ENCODE measurements around the gene NISCH. TPM values are rescaled to one million over a fixed set of nuclear protein-coding genes. Genes with fewer than 3 reads are reported as not detected.
A peak's percentile ranks its signal among the peaks of the same experiment; 100 is the strongest.

NISCH gene
- total and polyA plus RNA-seq, 2 donors = 27.6 to 62.3 TPM

DNA sequence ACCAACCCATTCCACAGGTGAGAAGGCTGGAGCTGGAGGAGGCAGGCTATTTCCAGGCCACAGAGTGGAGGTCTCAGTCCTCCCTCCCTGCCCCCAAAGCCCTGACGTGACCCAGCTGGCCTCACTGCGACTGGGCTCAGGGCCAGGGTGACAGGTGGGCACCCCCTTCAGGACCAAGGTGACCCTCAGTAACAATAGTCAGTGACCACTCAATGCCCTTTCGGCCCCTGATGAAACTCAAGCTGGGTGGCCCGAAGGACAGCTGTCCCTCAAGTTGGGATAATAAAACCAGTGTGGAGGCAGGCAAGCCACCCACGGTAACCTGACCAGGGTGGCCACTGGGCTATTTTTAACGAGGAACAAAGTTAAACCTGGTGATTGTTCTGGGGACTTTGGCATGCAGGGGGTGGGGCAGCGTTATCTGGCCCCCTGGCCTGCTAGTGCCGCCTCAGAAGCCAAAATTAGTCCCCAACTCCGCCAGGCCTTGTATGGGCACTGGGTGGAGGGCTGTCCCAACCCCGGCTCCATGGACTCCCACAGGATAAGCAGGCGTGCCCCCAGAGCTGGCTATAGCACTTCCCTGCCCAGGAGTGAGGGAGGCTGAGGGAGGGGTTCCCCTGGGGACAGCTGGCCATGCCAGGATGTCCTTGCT is 2.7 kb upstream of the NISCH start:
- 95% methylated on average over 11 of the region's 11 CpGs for WGBS
- H3K4me3 ChIP-seq (ENCODE audit: low read length in 2 of 2) = no peak overlapping the region
- no peak overlapping the region for H3K27ac ChIP-seq (ENCODE audit: low read depth in 1 of 2, low read length in 1 of 2)
- peaks cover 17 to 24% of the 10 kb centered on the region in 2 donors for H3K4me1 ChIP-seq (ENCODE audit: control insufficient read depth in 2 of 2, insufficient read depth in 2 of 2, low read length in 2 of 2)
- no peaks in the 10 kb centered on the region for H3K9me3 ChIP-seq (ENCODE audit: control insufficient read depth in 2 of 2, insufficient read depth in 1 of 2, low read length in 1 of 2)
- H3K27me3 ChIP-seq (ENCODE audit: control insufficient read depth in 2 of 2, insufficient read depth in 1 of 2, low read length in 1 of 2) = no peaks in the 10 kb centered on the region
- H3K36me3 ChIP-seq (ENCODE audit: control insufficient read depth in 2 of 2, insufficient read depth in 2 of 2, low read length in 1 of 2) = peaks cover 0 to 2% of the 10 kb centered on the region in 2 donors
- DNase-seq (ENCODE audit: low read depth in 6 of 9, low spot score in 9 of 9) = no peak

DNA sequence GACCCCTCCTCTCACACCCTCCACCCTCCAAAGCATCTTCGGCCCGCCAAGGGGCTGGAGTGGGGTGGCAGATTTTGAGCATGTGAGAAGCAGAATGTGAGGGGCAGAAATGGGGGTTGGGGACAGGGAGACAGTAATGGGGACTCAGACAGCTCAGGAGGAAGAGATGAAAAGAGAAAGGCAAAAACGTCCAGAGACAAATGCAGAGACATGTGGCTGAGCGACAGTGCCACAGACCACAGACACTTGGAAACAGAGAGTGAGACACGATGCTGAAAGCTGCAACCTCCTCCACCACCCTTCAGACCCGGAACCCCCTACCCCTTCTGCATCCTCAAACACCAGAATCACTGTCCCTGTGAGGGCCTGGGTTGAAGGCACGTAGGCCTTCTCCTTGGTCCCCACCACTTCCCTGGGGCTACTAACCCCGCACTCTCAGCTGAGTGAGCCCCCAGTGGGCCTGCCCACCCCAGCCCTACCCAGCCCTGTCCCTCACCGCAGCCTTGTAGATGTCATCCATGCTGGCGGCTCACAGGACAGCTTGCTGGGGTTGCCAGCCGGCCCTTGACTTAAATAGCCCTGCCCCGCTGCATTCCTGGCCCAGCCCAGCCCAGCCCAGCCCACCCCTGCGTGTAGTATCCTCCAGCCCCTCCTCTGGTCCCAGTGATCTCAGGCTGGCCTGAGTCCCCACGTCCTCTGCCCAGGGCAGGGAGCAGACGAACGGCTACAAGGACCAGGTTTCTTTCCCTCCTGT is 1.7 kb upstream of the NISCH start, which contains the start of gene TNNC1:
TNNC1 (minus strand) TSS at position 546 of the 754 bp plus-strand sequence; CDS start at position 520, 26 bp downstream.
- H3K9me3 ChIP-seq (ENCODE audit: control insufficient read depth in 2 of 2, insufficient read depth in 1 of 2, low read length in 1 of 2) = no peaks in the 10 kb centered on the region
- peaks cover 17 to 27% of the 10 kb centered on the region in 2 donors for H3K4me1 ChIP-seq (ENCODE audit: control insufficient read depth in 2 of 2, insufficient read depth in 2 of 2, low read length in 2 of 2)
- no peak within 1 kb of the TSS for H3K27ac ChIP-seq (ENCODE audit: low read depth in 1 of 2, low read length in 1 of 2)
- DNase-seq (ENCODE audit: low read depth in 6 of 9, low spot score in 9 of 9) = no peak
- no peaks in the 10 kb centered on the region for H3K27me3 ChIP-seq (ENCODE audit: control insufficient read depth in 2 of 2, insufficient read depth in 1 of 2, low read length in 1 of 2)
- WGBS = 86% methylated on average over 16 of the region's 16 CpGs
- H3K36me3 ChIP-seq (ENCODE audit: control insufficient read depth in 2 of 2, insufficient read depth in 2 of 2, low read length in 1 of 2) = peaks cover 3 to 11% of the 10 kb centered on the region in 2 donors
- peak within 1 kb of the TSS; percentile 64 to 86 for H3K4me3 ChIP-seq (ENCODE audit: low read length in 2 of 2)

DNA sequence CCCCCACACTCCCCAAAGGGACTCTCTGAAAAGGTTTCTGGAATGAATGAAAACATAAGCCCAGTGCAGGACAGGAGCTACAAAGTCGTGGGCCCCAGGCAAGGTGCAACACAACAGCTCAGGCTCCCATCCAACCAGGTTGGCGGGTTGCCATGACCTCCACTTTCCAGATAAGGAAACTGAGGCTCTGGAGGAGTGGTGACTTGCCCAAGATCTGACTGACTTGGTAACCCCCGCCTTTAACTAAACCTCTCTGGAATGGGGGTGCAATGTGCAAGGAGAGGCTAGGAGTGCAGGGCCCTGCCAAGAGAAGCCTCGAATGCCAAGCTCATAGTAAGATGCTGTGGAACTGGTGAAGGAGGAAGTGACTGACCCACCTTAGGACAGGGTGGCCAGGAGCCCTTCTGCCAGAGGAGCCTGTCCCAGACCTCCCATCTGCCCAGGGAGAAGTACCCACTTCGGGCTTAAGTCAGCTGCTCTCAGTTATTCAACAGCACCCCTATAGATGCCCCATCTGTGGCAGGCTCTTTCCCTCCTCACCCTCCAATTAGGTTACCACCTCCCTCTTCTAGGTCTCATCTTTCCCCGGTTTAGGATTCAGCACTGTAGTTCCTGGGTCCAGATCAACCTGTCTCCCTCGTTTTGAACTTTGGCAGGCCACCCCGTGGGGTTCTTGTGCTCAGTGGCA is 1.0 kb upstream of the NISCH start:
- peaks cover 10 to 18% of the 10 kb centered on the region in 2 donors for H3K36me3 ChIP-seq (ENCODE audit: control insufficient read depth in 2 of 2, insufficient read depth in 2 of 2, low read length in 1 of 2)
- peaks cover 17 to 31% of the 10 kb centered on the region in 2 donors for H3K4me1 ChIP-seq (ENCODE audit: control insufficient read depth in 2 of 2, insufficient read depth in 2 of 2, low read length in 2 of 2)
- no peaks in the 10 kb centered on the region for H3K9me3 ChIP-seq (ENCODE audit: control insufficient read depth in 2 of 2, insufficient read depth in 1 of 2, low read length in 1 of 2)
- DNase-seq (ENCODE audit: low read depth in 6 of 9, low spot score in 9 of 9) = no peak
- H3K27me3 ChIP-seq (ENCODE audit: control insufficient read depth in 2 of 2, insufficient read depth in 1 of 2, low read length in 1 of 2) = no peaks in the 10 kb centered on the region
- no peak overlapping the region for H3K27ac ChIP-seq (ENCODE audit: low read depth in 1 of 2, low read length in 1 of 2)
- peak overlapping the region; percentile 64 to 86 for H3K4me3 ChIP-seq (ENCODE audit: low read length in 2 of 2)
- WGBS = 81% methylated on average over 8 of the region's 8 CpGs

DNA sequence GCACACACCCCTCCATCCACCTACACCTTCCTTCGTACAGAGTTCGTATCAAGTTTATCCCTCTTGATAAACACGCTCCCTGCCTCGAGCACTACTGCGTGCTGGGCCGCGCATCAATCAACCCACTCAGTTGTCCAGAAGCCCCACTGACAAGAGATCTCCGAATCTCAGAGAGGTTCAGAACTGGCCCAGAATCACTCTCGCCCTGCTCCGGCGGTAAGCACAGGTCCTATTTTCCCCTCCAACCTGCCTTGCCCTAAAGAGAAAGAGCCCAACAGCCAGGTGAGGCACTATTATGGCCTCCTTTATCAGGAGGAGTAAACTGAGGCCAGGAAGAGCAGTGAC is 494 bp upstream of the NISCH start:
- Histone ChIP-seq H3K4me1 (ENCODE audit: control insufficient read depth in 2 of 2, insufficient read depth in 2 of 2, low read length in 2 of 2) (peaks cover 17 to 31% of the 10 kb centered on the region in 2 donors), H3K36me3 (ENCODE audit: control insufficient read depth in 2 of 2, insufficient read depth in 2 of 2, low read length in 1 of 2) (peaks cover 10 to 18% of the 10 kb centered on the region in 2 donors), H3K27me3 (ENCODE audit: control insufficient read depth in 2 of 2, insufficient read depth in 1 of 2, low read length in 1 of 2) (no peaks in the 10 kb centered on the region), H3K9me3 (ENCODE audit: control insufficient read depth in 2 of 2, insufficient read depth in 1 of 2, low read length in 1 of 2) (no peaks in the 10 kb centered on the region), H3K27ac (ENCODE audit: low read depth in 1 of 2, low read length in 1 of 2) (peak overlapping the region; percentile 69 to 89), H3K4me3 (ENCODE audit: low read length in 2 of 2) (peak overlapping the region; percentile 64 to 86)
- WGBS = 69% methylated on average over 11 of the region's 11 CpGs
- no peak for DNase-seq (ENCODE audit: low read depth in 6 of 9, low spot score in 9 of 9)

DNA sequence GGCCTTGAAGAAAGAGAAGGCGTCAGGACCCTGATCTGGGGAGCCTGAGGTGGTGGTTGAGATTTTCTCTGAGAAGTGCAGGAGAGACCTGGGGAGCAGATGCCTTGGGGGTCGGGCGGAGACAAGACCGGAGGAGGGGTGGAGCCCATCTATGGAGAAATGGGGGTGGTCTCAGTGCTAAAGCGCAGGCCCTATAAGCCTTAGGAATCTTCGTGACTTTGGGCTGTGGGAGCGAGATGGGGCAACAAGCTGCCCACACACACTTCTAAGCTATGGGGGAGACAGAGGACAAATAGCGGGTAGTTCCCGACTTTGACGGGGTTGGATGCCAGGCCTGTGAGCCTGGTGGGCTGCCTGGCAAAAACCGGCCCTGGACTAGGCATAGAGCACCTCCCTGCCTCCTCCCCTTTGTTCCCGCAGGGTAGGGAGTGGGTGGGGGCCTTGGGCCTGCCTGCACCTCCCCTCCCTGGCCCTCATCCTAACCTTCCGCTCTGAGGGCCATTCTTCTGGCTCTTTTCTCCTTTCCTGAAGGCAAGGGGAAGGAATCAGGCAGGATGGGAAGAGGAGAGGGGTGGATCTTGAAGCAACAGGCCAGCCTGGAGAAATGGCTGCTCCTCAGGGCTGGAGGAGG is 880 bp downstream of the NISCH start:
- Histone ChIP-seq H3K4me1 (ENCODE audit: control insufficient read depth in 2 of 2, insufficient read depth in 2 of 2, low read length in 2 of 2) (peaks cover 17 to 31% of the 10 kb centered on the region in 2 donors), H3K27ac (ENCODE audit: low read depth in 1 of 2, low read length in 1 of 2) (peak overlapping the region; percentile 57 to 86), H3K9me3 (ENCODE audit: control insufficient read depth in 2 of 2, insufficient read depth in 1 of 2, low read length in 1 of 2) (no peaks in the 10 kb centered on the region), H3K36me3 (ENCODE audit: control insufficient read depth in 2 of 2, insufficient read depth in 2 of 2, low read length in 1 of 2) (peaks cover 21 to 32% of the 10 kb centered on the region in 2 donors), H3K4me3 (ENCODE audit: low read length in 2 of 2) (peak overlapping the region; percentile 86 to 98), H3K27me3 (ENCODE audit: control insufficient read depth in 2 of 2, insufficient read depth in 1 of 2, low read length in 1 of 2) (no peaks in the 10 kb centered on the region)
- 33% methylated on average over 13 of the region's 13 CpGs for WGBS
- peak in 3 of 9 donors; percentile 14 to 52 (median 31) for DNase-seq (ENCODE audit: low read depth in 6 of 9, low spot score in 9 of 9)

DNA sequence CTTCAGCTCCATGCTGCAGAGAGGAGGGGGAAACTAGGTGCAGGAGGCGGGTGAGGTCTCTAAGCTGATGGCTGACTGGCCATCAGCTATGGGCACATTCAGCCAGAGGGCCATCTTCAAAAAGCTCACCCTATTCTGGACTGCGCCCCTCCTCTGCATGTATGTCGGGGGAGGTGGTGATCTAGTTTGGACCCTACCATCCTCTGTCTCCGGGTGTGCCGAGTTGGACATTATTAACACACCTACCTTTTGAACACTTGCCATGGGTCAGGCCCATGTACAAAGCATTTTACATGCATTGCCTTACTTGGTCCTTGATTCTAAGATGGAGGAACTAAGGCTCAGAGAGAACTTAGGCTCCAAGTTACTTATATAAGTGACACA is 1.4 kb downstream of the NISCH start:
- Histone ChIP-seq H3K4me1 (ENCODE audit: control insufficient read depth in 2 of 2, insufficient read depth in 2 of 2, low read length in 2 of 2) (peaks cover 17 to 31% of the 10 kb centered on the region in 2 donors), H3K27ac (ENCODE audit: low read depth in 1 of 2, low read length in 1 of 2) (peak overlapping the region in 1 of 2 donors; percentile 57)

DNA sequence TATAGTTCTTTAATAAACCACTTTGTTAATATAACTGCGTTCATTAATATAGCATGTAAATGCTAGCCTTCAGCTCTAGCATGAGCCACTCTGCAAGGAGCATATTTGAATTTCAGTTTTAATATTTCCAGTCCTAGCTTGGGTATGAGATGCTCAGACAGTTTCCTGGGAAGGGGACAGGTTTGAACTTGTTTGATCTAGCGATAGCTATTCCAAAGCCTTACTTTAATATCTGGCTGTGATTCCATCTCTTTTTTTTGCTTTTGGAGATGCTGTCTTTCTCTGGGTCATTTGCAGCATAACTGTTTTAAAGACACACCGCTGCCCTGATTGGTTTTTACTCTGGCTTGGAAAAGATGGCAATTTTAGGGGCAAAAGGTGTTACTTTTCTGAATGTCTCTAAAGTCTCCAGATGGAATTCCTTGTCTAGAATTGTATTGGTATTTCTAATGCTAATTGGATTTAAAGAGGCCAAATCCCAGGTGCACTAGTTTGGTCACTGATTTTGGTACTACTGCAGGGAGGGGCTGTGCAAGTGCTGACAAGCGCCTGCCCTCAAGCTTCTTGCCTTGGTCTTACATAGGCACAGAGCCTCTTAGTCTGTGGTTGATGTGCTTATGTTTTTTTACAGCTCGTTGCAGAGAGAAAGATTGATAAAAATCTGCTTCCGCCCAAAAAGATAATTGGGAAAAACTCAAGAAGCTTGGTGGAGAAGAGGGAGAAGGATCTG is 2.8 kb downstream of the NISCH start:
- Histone ChIP-seq H3K27ac (ENCODE audit: low read depth in 1 of 2, low read length in 1 of 2) (no peak overlapping the region), H3K36me3 (ENCODE audit: control insufficient read depth in 2 of 2, insufficient read depth in 2 of 2, low read length in 1 of 2) (peaks cover 35 to 41% of the 10 kb centered on the region in 2 donors), H3K27me3 (ENCODE audit: control insufficient read depth in 2 of 2, insufficient read depth in 1 of 2, low read length in 1 of 2) (no peaks in the 10 kb centered on the region), H3K4me1 (ENCODE audit: control insufficient read depth in 2 of 2, insufficient read depth in 2 of 2, low read length in 2 of 2) (peaks cover 17 to 31% of the 10 kb centered on the region in 2 donors), H3K9me3 (ENCODE audit: control insufficient read depth in 2 of 2, insufficient read depth in 1 of 2, low read length in 1 of 2) (no peaks in the 10 kb centered on the region), H3K4me3 (ENCODE audit: low read length in 2 of 2) (no peak overlapping the region)
- WGBS = 82% methylated on average over 6 of the region's 6 CpGs
- DNase-seq (ENCODE audit: low read depth in 6 of 9, low spot score in 9 of 9) = no peak

More for the DNA sequence above, 1.4 kb downstream of the NISCH start:
- 93% methylated on average over 5 of the region's 5 CpGs for WGBS
- H3K36me3 ChIP-seq (ENCODE audit: control insufficient read depth in 2 of 2, insufficient read depth in 2 of 2, low read length in 1 of 2) = peaks cover 23 to 34% of the 10 kb centered on the region in 2 donors
- DNase-seq (ENCODE audit: low read depth in 6 of 9, low spot score in 9 of 9) = peak in 1 of 9 donors; percentile 12
- peak overlapping the region; percentile 86 to 98 for H3K4me3 ChIP-seq (ENCODE audit: low read length in 2 of 2)
- no peaks in the 10 kb centered on the region for H3K9me3 ChIP-seq (ENCODE audit: control insufficient read depth in 2 of 2, insufficient read depth in 1 of 2, low read length in 1 of 2)
- H3K27me3 ChIP-seq (ENCODE audit: control insufficient read depth in 2 of 2, insufficient read depth in 1 of 2, low read length in 1 of 2) = no peaks in the 10 kb centered on the region

DNA sequence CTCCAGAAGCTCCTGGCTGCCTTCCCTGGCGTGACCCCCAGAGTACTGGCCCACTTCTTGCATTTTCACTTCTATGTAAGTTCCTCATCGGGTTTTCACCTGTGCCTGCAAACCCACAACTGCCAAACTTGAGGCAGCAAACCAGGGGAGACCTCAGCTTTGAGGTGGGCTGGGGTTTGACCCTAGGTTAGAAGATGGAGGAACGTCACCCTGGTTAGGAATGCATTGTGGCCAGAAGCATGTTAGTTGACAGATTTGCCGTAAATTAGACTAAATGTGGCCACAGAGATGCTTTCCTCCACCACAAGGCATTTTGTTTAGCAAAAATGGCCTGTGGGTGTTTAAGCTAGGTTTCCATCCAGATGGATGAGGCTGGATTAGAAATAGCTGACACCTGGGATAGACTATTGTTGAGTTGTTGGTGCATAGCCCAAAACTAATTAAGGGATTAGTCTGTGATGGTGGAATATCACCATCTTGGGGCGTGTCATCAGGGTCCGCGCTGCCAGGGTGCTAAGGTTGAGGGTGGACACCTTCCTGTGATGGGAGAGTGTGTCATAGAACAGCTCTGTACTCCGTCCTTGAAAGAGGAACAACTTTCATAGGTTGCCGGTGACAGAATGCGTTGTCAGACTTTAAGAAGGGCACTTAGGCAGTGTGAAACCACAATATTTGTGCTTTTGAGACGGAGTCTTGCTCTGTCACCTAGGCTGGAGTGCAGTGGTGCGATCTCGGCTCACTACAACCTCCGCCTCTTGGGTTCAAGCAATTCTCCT is 3.6 kb downstream of the NISCH start:
- Histone ChIP-seq H3K27me3 (ENCODE audit: control insufficient read depth in 2 of 2, insufficient read depth in 1 of 2, low read length in 1 of 2) (no peaks in the 10 kb centered on the region), H3K4me3 (ENCODE audit: low read length in 2 of 2) (no peak overlapping the region), H3K27ac (ENCODE audit: low read depth in 1 of 2, low read length in 1 of 2) (no peak overlapping the region), H3K36me3 (ENCODE audit: control insufficient read depth in 2 of 2, insufficient read depth in 2 of 2, low read length in 1 of 2) (peaks cover 38 to 47% of the 10 kb centered on the region in 2 donors), H3K4me1 (ENCODE audit: control insufficient read depth in 2 of 2, insufficient read depth in 2 of 2, low read length in 2 of 2) (peaks cover 17 to 31% of the 10 kb centered on the region in 2 donors), H3K9me3 (ENCODE audit: control insufficient read depth in 2 of 2, insufficient read depth in 1 of 2, low read length in 1 of 2) (no peaks in the 10 kb centered on the region)
- DNase-seq (ENCODE audit: low read depth in 6 of 9, low spot score in 9 of 9) = no peak
- 95% methylated on average over 14 of the region's 14 CpGs for WGBS

Data from thymus (tissue), 11 donors.